Heart right ventricle (tissue), 16 donors: Measurements from ENCODE around the gene PATJ. TPM values are rescaled to one million over a fixed set of nuclear protein-coding genes. Genes with fewer than 3 reads are reported as not detected.

ENCODE experiments used
- ATAC-seq, 8 donors: fragments of 200-7000 bp; cut with Tn5 transposase; one replicate each; pipeline ENCODE4 v1.9.1; 2020; ENCODE audit warnings: mild to moderate bottlenecking in 8 of 8, moderate library complexity in 8 of 8, moderate number of reproducible peaks in 1 of 8
- DNase-seq, 2 donors: peaks; one replicate each; pipeline ENCODE4 v3.0.0-alpha.2; 2020
- H3K27ac ChIP-seq, 10 donors: fragments of 200-600 bp; sonication (generic) in 2 of 10; one replicate each; pipeline versions ENCODE4 v1.5.0 to v1.8.0; 2020 to 2022; ENCODE audit warnings: mild to moderate bottlenecking in 3 of 10
- H3K27me3 ChIP-seq, 7 donors: fragments of 200-600 bp; one replicate each; pipeline ENCODE4 v1.8.0; 2021 to 2022; ENCODE audit warnings: mild to moderate bottlenecking in 2 of 7
- H3K36me3 ChIP-seq, 9 donors: fragments of 200-600 bp; sonication (generic) in 1 of 9; one replicate each; pipeline versions ENCODE4 v1.5.0 to v1.8.0; 2020 to 2022; ENCODE audit warnings: mild to moderate bottlenecking in 2 of 9
- H3K4me1 ChIP-seq, 9 donors: fragments of 200-600 bp; sonication (generic) in 1 of 9; one replicate each; pipeline versions ENCODE4 v1.5.0 to v1.8.0; 2020 to 2022; ENCODE audit warnings: mild to moderate bottlenecking in 4 of 9
- H3K4me3 ChIP-seq, 10 donors: fragments of 200-600 bp; sonication (generic) in 2 of 10; one replicate each; pipeline versions ENCODE4 v1.5.0 to v1.8.0; 2020 to 2022; ENCODE audit warnings: mild to moderate bottlenecking in 7 of 10, moderate library complexity in 2 of 10
- H3K9me3 ChIP-seq, 11 donors: fragments of 200-600 bp in 10 of 11; sonication (generic) in 2 of 11; one replicate each; pipeline versions ENCODE4 v1.5.0 to v1.8.0; 2013 to 2022; ENCODE audit warnings: mild to moderate bottlenecking in 2 of 11, control low read depth in 1 of 11, moderate library complexity in 1 of 11
- CTCF ChIP-seq, 9 donors: fragments of 200-600 bp; sonication (generic) in 2 of 9; IDR thresholded peaks; one replicate each; pipeline versions ENCODE4 v1.5.0 to v1.8.0; 2021 to 2022; ENCODE audit warnings: antibody characterized with exemption in 9 of 9, mild to moderate bottlenecking in 5 of 9, moderate library complexity in 1 of 9
- WGBS, 2 donors: extraction: QIAGEN DNeasy Blood & Tissue Kit; methylation state at CpG; one replicate each; pipeline ENCODE4 v1.1.7; 2013; ENCODE audit warnings: inconsistent platforms in 1 of 2; 5-methylcytosine and 5-hydroxymethylcytosine counted together
- intact Hi-C, 10 donors: fragments of 100-400 bp; cut with DNase I; formaldehyde crosslinking; loops; one replicate each; pipeline versions ENCODE4 v1.11.1 to v1.14.2; 2022
- polyA plus RNA-seq, 2 donors: library from polyadenylated mRNA; stranded (reverse); fragments of 200-250 nt; gene quantifications; one replicate each; pipeline ENCODE4 v1.2.3, GENCODE V29; 2013
- total RNA-seq, 10 donors: library from RNA; stranded (reverse); fragmentation: NEBNext Ultra II Directional in 3 of 10; extraction: Animal tissue kit (Norgen Biotek cat#: 25700) in 3 of 10; gene quantifications; one replicate each; pipeline versions ENCODE4 v1.2.1 to v1.2.4, GENCODE V29; 2021 to 2023
- donor health status: Arrhythmogenic right ventricular cardiomyopathy.
- donor health status: ischemic (EF 13 %, LVEDD 7.1; RV severe dilation, severe dysfunction).
- donor health status: healthy with polysubstance abuse.
- donor health status: DM: no; HTN: yes; CAD: no.
- donor health status: DM: no; HTN: no; CAD: no.
- donor health status: ischemic (EF 25% LVEDD 6.9; RV normal size, moderate dysfunction).
- donor health status: ischemic (EF 25% LVEDD 5.7; RV mildly dilated, moderate dysfunction).
- donor health status: healthy.
- donor health status: DM: yes; HTN: yes; CAD: no.
- donor health status: Ischemic cardiomyopathy.
- donor health status: ischemic (EF 35%, LVEDD 5.7; RV mildly dilated, moderate dysfunction).
- donor health status: nonischemic (EF 11% LVEDD 7.7; RV severe dilation, severe dysfunction).
- donor health status: DM: yes; HTN: yes; CAD: no.
- donor health status: PGD.
- donor health status: ischemic (EF 29% LVEDD 5.4; RV normal size, mild dysfunction).
- donor health status: nonischemic (EF 23%, LVEDD 6.1; RV moderate dilation, normal function).

PATJ gene
- total and polyA plus RNA-seq, 12 donors = 3.7 to 213 (median 119) TPM

- 65 to 71% methylated on average over 6 of the region's 6 CpGs for WGBS, 2 donors
- no peak overlapping the region for H3K27ac ChIP-seq
Observed at GRCh38 chr1:61851849-61852669, 109.8 kb downstream of the PATJ start.

GRCh38 chr1:61852670-61853015, 110.4 kb downstream of the PATJ start:
- H3K4me3 ChIP-seq = no peak overlapping the region
- intact Hi-C loops = loop anchor here (2.0 to 10.0 kb wide), 18 partner anchors 110 to 1878 kb away; partner anchors contain the start of gene PATJ (in 1 of the 10)
- no peaks in the 10 kb centered on the region for H3K9me3 ChIP-seq
- H3K27ac ChIP-seq = no peak overlapping the region
- peaks cover 0 to 8% (median 0%) of the 10 kb centered on the region in 9 donors for H3K4me1 ChIP-seq
- DNase-seq (no peak), ATAC-seq (no peak)
- TF ChIP-seq CTCF (IDR thresholded peaks at IDR 0.05) = no peak
- H3K36me3 ChIP-seq = peaks cover 0 to 13% (median 0%) of the 10 kb centered on the region in 9 donors
- 61 to 85% methylated on average over 2 of the region's 2 CpGs for WGBS, 2 donors
- H3K27me3 ChIP-seq = no peaks in the 10 kb centered on the region

More at GRCh38 chr1:61851849-61852669, 109.8 kb downstream of the PATJ start:
- TF ChIP-seq CTCF (IDR thresholded peaks at IDR 0.05) = peak; percentile 39 to 86 (median 77)
- Histone ChIP-seq H3K9me3 (no peaks in the 10 kb centered on the region), H3K4me3 (no peak overlapping the region), H3K27me3 (no peaks in the 10 kb centered on the region), H3K36me3 (peaks cover 0 to 10% (median 0%) of the 10 kb centered on the region in 9 donors), H3K4me1 (peaks cover 0 to 8% (median 0%) of the 10 kb centered on the region in 9 donors)
- DNase-seq (peak in 1 of 2 donors; percentile 45), ATAC-seq (peak in 7 of 8 donors; percentile 62 to 83 (median 67))
- intact Hi-C loops = loop anchor here (2.0 to 10.0 kb wide), 18 partner anchors 110 to 1877 kb away; partner anchors contain the start of gene PATJ (in 1 of the 10)

GRCh38 chr1:61853583-61853982, 111.3 kb downstream of the PATJ start:
- Histone ChIP-seq H3K27me3 (no peaks in the 10 kb centered on the region), H3K4me3 (no peak overlapping the region), H3K9me3 (no peaks in the 10 kb centered on the region), H3K36me3 (peaks cover 0 to 13% (median 0%) of the 10 kb centered on the region in 9 donors), H3K27ac (no peak overlapping the region), H3K4me1 (peaks cover 0 to 8% (median 0%) of the 10 kb centered on the region in 9 donors)
- 20 to 21% methylated on average over 3 of the region's 3 CpGs for WGBS, 2 donors
- TF ChIP-seq CTCF (IDR thresholded peaks at IDR 0.05) = peak in 8 of 9 donors; percentile 9 to 52 (median 34)
- intact Hi-C loops = loop anchor here (2.0 to 10.0 kb wide), 18 partner anchors 111 to 1879 kb away; partner anchors contain the start of gene PATJ (in 1 of the 10)
- no peak for DNase-seq
- ATAC-seq = peak in 3 of 8 donors; percentile 46 to 54 (median 51)

- H3K27me3 ChIP-seq = no peaks in the 10 kb centered on the region
- peaks cover 0 to 13% (median 0%) of the 10 kb centered on the region in 9 donors for H3K36me3 ChIP-seq
- no peak overlapping the region for H3K4me3 ChIP-seq
- H3K9me3 ChIP-seq = no peaks in the 10 kb centered on the region
- 73 to 74% methylated on average over 7 of the region's 7 CpGs for WGBS, 2 donors
- intact Hi-C loops = loop anchor here in 1 of 10 donors (10.0 kb wide), 1 partner anchor 200 kb away; no protein-coding TSS in a partner anchor
- ATAC-seq (no peak), DNase-seq (no peak)
- H3K27ac ChIP-seq = no peak overlapping the region
- peaks cover 0 to 6% (median 0%) of the 10 kb centered on the region in 9 donors for H3K4me1 ChIP-seq
- no peak for TF ChIP-seq CTCF (IDR thresholded peaks at IDR 0.05)
Observed at GRCh38 chr1:61864489-61864888, 122.2 kb downstream of the PATJ start.
